HL-60 (cell line): ENCODE measurements around the gene SWI5.

Experiments used
- DNase-seq, 2 experiments: peaks; one replicate each; pipeline ENCODE4 v3.0.0-alpha.2; 2010 to 2020; ENCODE audit warnings: low read depth in 1 of 2, low spot score in 1 of 2
- H3K27ac ChIP-seq: fragments of 250-450 bp; sonication (Bioruptor Pico); replicated peaks from 2 replicates; pipeline ENCODE4 v1.5.1; 2020; ENCODE audit warnings: mild to moderate bottlenecking, moderate library complexity
- H3K27me3 ChIP-seq: fragments of 250-450 bp; sonication (Bioruptor Pico); 2 replicates; pipeline ENCODE4 v1.5.1; 2021; ENCODE audit warnings: mild to moderate bottlenecking, moderate library complexity; ENCODE audit not compliant: insufficient read depth, poor library complexity, severe bottlenecking
- H3K4me3 ChIP-seq: replicated peaks from 2 replicates; pipeline ENCODE4 v1.5.1; 2011; ENCODE audit warnings: mild to moderate bottlenecking, control low read depth, low read length; ENCODE audit not compliant: insufficient read depth
- GABPA ChIP-seq: IDR thresholded peaks from 2 replicates; pipeline ENCODE4 v1.6.1; 2012; ENCODE audit warnings: low read depth
- POLR2AphosphoS5 ChIP-seq: IDR thresholded peaks from 2 replicates; pipeline ENCODE4 v1.6.1; 2012; ENCODE audit warnings: low read depth
- REST ChIP-seq: IDR thresholded peaks from 2 replicates; pipeline ENCODE4 v1.6.1; 2012; ENCODE audit warnings: low read depth; ENCODE audit not compliant: insufficient replicate concordance
- SPI1 ChIP-seq: IDR thresholded peaks from 2 replicates; pipeline ENCODE4 v1.6.1; 2012; ENCODE audit warnings: low read depth, mild to moderate bottlenecking, borderline replicate concordance
- TF ChIP-seq, protein P1 (sequence below): IDR thresholded peaks from one replicate; pipeline ENCODE4 v1.5.1; 2011; ENCODE audit warnings: low read length, control low read depth, inconsistent platforms; ENCODE audit not compliant: insufficient read depth

SWI5 gene

DNA sequence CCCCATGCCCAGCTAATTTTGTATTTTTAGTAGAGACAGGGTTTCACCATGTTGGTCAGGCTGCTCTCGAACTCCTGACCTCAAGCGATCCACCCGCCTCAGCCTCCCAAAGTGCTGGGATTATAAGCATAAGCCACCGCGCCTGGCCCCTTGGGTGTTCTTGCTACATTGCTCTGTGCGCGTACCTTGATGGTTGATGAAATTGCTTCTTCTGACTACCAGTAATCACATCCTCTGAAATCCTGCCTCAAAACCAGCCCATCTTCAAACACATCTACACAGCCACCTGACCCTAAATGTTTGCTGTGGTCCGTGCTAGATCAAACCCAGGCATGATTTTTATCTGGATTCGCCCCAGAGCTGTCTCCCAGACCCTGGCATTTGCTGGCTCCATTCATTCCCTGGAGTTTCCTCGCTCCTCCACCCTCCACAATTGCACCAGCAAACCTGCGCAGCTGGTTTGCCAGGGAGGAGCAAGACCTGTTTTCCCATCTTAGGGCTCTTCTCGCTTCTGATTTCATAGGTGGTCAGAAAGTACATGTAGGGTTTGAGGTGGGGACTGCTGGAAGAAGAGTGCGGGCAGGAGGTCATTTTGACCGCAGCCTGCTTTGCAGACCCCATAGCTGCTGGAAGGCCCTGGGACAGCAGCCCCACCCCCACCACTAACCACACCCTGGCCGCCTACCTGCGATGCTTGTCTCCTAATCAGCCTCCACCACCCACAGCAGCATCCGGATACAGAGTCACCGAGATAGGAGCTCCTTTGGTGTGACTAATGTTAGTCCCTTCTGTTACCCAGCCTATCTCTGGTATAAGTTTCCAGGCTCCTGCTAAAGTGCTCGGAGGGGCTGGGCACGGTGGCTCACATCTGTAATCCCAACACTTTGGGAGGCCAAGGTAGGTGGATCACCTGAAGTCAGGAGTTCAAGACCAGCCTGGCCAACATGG, 22.7 kb downstream of the SWI5 start:
- H3K27ac ChIP-seq, result no peak overlapping the region
- H3K4me3 ChIP-seq, result no peak overlapping the region
- TF ChIP-seq, protein P1, sequence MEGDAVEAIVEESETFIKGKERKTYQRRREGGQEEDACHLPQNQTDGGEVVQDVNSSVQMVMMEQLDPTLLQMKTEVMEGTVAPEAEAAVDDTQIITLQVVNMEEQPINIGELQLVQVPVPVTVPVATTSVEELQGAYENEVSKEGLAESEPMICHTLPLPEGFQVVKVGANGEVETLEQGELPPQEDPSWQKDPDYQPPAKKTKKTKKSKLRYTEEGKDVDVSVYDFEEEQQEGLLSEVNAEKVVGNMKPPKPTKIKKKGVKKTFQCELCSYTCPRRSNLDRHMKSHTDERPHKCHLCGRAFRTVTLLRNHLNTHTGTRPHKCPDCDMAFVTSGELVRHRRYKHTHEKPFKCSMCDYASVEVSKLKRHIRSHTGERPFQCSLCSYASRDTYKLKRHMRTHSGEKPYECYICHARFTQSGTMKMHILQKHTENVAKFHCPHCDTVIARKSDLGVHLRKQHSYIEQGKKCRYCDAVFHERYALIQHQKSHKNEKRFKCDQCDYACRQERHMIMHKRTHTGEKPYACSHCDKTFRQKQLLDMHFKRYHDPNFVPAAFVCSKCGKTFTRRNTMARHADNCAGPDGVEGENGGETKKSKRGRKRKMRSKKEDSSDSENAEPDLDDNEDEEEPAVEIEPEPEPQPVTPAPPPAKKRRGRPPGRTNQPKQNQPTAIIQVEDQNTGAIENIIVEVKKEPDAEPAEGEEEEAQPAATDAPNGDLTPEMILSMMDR, result no peak
- TF ChIP-seq POLR2AphosphoS5 (no peak), GABPA (no peak), SPI1 (no peak), REST (no peak)
- DNase-seq, result no peak
- no peaks in the 10 kb centered on the region for H3K27me3 ChIP-seq

DNA sequence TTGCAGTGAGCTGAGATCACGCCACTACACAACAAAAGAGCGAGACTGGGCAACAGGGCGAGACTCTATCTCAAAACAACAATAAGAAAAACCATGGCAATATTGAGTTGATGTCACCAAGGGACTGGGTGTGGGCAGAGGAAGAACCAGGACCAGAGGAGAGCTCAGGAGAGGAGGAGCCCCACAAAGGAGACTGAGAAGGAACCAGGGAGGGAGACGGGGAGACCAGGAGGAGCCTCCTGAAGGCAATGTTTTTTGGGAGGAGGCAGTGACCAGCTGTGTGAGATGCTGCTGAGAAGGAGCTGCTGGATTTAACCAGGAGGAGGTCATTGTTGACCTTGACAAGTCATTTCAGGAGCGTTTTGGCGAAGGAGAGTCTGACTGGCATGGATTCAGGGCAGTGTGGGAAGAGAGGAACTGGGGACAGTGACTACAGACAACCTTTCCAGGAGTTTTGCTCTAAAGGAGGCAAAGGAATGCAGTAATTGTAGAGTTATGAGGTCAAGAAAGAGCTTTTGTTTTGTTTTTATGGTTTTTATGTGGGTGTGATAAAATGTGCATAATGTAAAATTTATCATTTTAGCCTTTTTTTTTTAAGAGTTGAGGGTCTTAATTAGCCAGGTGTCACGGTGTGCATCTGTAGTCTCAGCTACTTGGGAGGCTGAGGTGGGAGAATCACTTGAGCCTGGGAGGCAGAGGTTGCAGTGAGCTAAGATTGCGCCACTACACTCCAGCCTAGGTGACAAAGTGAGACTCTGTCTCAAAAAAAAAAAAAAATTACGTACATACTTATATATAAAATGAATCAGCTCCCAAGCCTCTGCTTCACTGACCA, 28.3 kb downstream of the SWI5 start:
- no peak for TF ChIP-seq REST
- TF ChIP-seq GABPA, result no peak
- TF ChIP-seq SPI1, result no peak
- TF ChIP-seq POLR2AphosphoS5, result no peak
- Histone ChIP-seq H3K27me3 (no peaks in the 10 kb centered on the region), H3K4me3 (no peak overlapping the region), H3K27ac (no peak overlapping the region)
- DNase-seq, result no peak

- TF ChIP-seq POLR2AphosphoS5 (no peak), GABPA (no peak), SPI1 (no peak), REST (no peak)
- TF ChIP-seq, protein P1, result no peak
- Histone ChIP-seq H3K27ac (no peak overlapping the region), H3K27me3 (no peaks in the 10 kb centered on the region), H3K4me3 (no peak overlapping the region)
- no peak for DNase-seq
Measured at GRCh38 chr9:128304971-128305288, 28.9 kb downstream of the SWI5 start.
